GM06990 (cell line): ENCODE measurements around the gene NECAB3.
A peak's percentile ranks its signal among the peaks of the same experiment; 100 is the strongest.

Experiments
- DNase-seq: peaks from one replicate; pipeline ENCODE4 v3.0.0-alpha.2; 2011; ENCODE audit not compliant: insufficient read length; ENCODE audit errors: extremely low read depth
- H3K27me3 ChIP-seq: replicated peaks from 2 replicates; pipeline ENCODE4 v1.6.0; 2011; ENCODE audit warnings: low read length; ENCODE audit not compliant: control insufficient read depth, insufficient read depth
- H3K36me3 ChIP-seq: 2 replicates; pipeline ENCODE4 v1.5.1; 2011; ENCODE audit warnings: low read length; ENCODE audit not compliant: control insufficient read depth, insufficient read depth
- H3K4me3 ChIP-seq: replicated peaks from 2 replicates; pipeline ENCODE4 v1.5.1; 2011; ENCODE audit warnings: low read depth, mild to moderate bottlenecking, control low read depth, low read length
- CTCF ChIP-seq: IDR thresholded peaks from 2 replicates; pipeline ENCODE4 v1.5.1; 2011; ENCODE audit warnings: low read length, control low read depth, mild to moderate bottlenecking, inconsistent platforms; ENCODE audit not compliant: insufficient read depth, poor library complexity, severe bottlenecking

The NECAB3 gene

DNA sequence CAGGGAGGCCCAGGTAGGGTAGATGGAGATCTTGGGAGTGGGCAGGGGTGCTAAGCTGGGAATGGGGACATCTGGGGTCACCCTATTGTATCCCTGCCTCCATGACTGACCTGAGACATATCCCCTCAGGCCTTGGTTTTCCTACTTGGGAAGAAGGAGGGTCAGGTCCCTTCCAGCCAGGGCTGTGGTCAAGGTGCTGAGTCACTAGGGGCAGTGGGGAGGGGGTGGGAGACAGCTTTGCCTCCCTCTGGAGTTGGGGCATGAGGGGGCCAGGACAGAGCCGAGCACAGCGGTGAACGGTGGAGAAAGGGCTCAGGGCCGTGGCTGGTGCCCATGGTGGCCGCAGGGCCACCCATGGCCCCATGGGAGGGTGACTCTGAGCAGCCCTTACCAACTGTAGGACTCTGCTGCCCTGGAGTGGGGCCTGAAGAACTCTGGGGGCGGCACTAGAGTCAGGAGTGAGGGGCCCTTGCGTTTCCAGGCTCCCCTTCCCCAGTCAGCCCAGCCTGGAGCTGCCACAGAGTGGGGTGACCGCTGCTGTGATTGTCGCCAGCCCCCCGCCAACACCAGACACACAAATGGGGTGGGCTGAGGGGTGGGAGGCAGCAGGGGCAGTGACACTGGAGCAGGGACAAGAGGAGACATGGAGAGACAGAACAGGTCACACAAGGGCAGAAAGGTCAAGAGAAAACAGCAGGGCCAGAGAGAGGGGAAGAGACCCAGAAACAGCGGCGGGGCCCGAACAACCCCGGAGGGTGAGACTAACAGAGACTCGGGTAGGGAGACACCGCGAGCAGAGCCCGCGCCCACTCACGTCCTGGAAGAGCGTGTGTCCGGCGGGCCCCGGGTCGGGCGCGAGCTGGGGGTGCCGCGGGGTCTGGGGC, 576 bp downstream of the NECAB3 start:
- no peaks in the 10 kb centered on the region for H3K27me3 ChIP-seq
- TF ChIP-seq CTCF: no peak
- peaks cover 6% of the 10 kb centered on the region for H3K36me3 ChIP-seq
- DNase-seq: no peak
- peak overlapping the region; percentile 71 for H3K4me3 ChIP-seq

DNA sequence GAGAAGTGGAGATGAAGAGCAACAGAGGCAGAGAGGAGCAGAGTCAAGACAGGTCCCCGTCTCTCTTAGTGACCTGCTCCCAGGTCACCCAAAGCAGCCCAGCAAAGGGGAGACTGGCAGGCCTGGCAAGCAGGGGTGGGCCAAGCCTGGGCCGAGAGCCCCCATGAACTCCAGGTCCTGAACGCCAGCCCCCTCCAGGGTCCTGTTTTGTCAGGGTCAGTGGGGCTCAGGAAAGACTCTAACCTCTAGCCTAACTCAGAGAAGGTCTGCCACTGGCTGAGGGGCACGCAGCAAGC, 1.2 kb downstream of the NECAB3 start:
- no peak for DNase-seq
- H3K4me3 ChIP-seq: no peak overlapping the region; the same call in 1 of the 2 replicates
- TF ChIP-seq CTCF: no peak
- H3K36me3 ChIP-seq: peaks cover 4% of the 10 kb centered on the region
- no peaks in the 10 kb centered on the region for H3K27me3 ChIP-seq

DNA sequence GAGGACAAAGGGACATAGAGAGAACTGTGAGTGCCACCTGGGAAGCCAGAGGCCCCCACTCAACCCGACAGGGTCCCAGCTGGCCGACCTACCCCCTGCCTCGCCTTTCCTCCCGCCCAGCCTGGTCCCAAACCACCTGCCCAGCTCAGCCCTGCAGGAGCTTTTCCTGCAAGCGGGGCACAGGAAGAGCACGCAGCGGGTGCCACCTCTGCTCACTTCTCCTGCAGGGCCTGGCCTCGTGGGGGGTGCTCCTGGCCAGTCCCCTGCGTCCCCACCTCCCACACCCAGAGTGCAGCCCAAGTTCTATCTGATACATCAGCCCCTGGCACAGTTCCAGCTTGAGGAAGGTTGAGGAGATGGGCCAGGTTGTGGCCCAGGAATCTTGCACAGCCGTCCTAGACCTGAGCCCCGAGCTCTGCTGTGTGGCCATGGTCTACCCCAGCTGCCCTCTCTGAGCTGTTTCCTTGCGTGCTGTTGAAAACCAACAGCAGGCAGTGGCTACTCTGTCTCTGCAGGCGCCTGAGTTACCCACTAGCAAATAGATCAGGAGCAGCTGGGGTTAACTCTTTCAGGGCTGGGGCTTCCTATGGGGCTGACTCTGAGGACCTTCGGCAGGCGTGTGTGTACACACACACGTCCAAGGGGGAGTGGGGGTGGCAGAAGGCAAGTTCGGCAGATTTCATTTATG, 1.7 kb downstream of the NECAB3 start:
- no peak for TF ChIP-seq CTCF
- Histone ChIP-seq H3K4me3 (no peak overlapping the region), H3K36me3 (peaks cover 2% of the 10 kb centered on the region), H3K27me3 (no peaks in the 10 kb centered on the region)
- no peak for DNase-seq

DNA sequence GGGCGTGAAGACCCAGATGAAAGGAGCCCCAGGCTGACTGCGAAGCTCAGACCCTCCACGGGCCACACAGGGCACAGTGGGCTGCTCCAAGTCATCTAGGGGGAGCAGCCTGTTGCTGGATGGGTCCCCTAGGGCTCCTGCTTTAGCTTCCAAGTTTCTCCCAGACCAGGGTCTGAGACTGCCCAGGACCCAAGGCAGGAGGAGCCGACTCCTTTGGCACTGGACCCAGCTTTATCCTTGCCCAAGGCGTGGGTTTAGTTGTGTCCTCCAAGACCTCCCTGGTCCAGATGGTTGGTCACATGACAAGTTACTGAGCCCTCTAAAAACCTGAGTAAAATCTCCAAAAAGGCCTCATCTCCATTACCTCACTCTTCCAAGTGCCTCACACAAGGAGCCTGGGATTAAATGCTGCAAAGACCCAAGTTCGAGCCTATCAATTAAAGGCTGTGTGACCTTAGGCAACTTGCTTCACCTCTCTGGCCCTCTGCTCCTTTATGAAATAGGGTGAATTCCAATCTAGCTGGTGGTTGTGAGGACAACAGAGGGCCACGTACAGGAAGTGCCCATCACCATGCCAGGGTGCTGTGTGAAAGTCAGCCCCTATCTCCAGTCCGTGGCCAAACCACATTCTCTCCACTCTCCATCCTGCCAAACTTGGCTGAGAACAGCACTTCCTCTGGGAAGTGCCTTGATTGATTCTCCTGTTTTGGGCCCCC, 2.5 kb downstream of the NECAB3 start:
- H3K36me3 ChIP-seq: peaks cover 2% of the 10 kb centered on the region
- no peak for DNase-seq
- no peak for TF ChIP-seq CTCF
- no peaks in the 10 kb centered on the region for H3K27me3 ChIP-seq
- no peak overlapping the region for H3K4me3 ChIP-seq

- Histone ChIP-seq H3K27me3 (no peaks in the 10 kb centered on the region), H3K4me3 (no peak overlapping the region), H3K36me3 (peaks cover 2% of the 10 kb centered on the region)
- no peak for TF ChIP-seq CTCF
- no peak for DNase-seq
These were observed 3.3 kb downstream of the NECAB3 start for GRCh38 chr20:33670715-33671499.
